Panc1 (cell line): ENCODE data around the gene KIAA1755.

ENCODE experiments used
- TF ChIP-seq, protein P1 (sequence below), 2 experiments: IDR thresholded peaks; 2 replicates each; pipeline ENCODE4 v1.6.1; 2011 to 2012; ENCODE audit warnings: low read depth in 2 of 2, control low read depth in 1 of 2, low read length in 1 of 2, mild to moderate bottlenecking in 1 of 2, moderate library complexity in 1 of 2; ENCODE audit not compliant: insufficient read depth in 1 of 2
- TF ChIP-seq, protein P2 (sequence below): fragments of 450-650 bp; IDR thresholded peaks from 2 replicates; pipeline ENCODE4 v1.5.1; 2017; ENCODE audit warnings: mild to moderate bottlenecking

DNA sequence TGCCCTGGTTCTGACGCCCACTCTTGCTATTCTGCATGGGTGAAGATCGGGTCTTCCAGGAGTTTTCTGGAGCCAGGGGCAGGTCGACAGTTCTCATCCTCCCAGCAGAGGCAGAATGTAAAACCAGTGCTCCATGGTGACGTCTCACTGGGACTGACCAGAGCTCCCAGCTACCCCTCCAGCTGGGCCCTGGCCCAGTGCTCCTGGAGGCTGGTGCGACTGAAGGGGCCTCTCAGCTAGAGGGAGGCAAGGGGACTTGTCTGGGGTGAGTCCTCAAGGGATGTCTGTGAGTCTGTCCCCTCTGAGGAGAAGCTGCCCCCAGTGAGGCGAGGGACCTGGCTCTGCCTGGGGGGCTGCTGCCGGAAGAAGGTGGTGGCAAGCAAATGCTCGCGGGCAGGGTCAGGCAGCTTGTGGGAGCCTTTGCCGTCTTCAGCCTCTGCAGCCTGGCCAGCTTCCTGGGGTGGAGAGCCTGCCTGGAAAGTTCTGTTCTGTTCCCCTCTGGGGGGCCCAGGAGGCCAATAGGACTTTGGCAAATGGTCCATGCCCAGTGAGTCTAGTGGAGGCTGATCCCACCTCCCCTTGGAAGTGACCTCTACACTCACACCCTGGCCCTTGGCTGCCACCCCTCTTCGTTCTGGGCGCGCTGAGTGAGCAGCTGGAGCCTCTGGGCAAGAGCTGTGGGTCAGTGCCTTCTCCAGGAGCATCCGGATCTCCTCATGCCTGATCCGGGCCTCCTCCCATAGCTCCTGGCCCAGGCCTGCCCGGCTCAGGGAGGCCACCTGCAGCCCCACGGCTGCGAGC, 47.5 kb downstream of the KIAA1755 start:
- TF ChIP-seq, protein P1, sequence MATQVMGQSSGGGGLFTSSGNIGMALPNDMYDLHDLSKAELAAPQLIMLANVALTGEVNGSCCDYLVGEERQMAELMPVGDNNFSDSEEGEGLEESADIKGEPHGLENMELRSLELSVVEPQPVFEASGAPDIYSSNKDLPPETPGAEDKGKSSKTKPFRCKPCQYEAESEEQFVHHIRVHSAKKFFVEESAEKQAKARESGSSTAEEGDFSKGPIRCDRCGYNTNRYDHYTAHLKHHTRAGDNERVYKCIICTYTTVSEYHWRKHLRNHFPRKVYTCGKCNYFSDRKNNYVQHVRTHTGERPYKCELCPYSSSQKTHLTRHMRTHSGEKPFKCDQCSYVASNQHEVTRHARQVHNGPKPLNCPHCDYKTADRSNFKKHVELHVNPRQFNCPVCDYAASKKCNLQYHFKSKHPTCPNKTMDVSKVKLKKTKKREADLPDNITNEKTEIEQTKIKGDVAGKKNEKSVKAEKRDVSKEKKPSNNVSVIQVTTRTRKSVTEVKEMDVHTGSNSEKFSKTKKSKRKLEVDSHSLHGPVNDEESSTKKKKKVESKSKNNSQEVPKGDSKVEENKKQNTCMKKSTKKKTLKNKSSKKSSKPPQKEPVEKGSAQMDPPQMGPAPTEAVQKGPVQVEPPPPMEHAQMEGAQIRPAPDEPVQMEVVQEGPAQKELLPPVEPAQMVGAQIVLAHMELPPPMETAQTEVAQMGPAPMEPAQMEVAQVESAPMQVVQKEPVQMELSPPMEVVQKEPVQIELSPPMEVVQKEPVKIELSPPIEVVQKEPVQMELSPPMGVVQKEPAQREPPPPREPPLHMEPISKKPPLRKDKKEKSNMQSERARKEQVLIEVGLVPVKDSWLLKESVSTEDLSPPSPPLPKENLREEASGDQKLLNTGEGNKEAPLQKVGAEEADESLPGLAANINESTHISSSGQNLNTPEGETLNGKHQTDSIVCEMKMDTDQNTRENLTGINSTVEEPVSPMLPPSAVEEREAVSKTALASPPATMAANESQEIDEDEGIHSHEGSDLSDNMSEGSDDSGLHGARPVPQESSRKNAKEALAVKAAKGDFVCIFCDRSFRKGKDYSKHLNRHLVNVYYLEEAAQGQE (IDR thresholded peaks at IDR 0.05; ENCODE audit: insufficient read depth in 1 of 2, low read depth in 2 of 2, low read length in 1 of 2) = no peak
- TF ChIP-seq, protein P2, sequence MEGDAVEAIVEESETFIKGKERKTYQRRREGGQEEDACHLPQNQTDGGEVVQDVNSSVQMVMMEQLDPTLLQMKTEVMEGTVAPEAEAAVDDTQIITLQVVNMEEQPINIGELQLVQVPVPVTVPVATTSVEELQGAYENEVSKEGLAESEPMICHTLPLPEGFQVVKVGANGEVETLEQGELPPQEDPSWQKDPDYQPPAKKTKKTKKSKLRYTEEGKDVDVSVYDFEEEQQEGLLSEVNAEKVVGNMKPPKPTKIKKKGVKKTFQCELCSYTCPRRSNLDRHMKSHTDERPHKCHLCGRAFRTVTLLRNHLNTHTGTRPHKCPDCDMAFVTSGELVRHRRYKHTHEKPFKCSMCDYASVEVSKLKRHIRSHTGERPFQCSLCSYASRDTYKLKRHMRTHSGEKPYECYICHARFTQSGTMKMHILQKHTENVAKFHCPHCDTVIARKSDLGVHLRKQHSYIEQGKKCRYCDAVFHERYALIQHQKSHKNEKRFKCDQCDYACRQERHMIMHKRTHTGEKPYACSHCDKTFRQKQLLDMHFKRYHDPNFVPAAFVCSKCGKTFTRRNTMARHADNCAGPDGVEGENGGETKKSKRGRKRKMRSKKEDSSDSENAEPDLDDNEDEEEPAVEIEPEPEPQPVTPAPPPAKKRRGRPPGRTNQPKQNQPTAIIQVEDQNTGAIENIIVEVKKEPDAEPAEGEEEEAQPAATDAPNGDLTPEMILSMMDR = no peak
